ENCODE results near the gene CPA1. TPM values are rescaled to one million over a fixed set of nuclear protein-coding genes. Genes with fewer than 3 reads are reported as not detected.

The CPA1 gene
- total RNA-seq, 1 experiment from 2014 or later: not detected

DNA sequence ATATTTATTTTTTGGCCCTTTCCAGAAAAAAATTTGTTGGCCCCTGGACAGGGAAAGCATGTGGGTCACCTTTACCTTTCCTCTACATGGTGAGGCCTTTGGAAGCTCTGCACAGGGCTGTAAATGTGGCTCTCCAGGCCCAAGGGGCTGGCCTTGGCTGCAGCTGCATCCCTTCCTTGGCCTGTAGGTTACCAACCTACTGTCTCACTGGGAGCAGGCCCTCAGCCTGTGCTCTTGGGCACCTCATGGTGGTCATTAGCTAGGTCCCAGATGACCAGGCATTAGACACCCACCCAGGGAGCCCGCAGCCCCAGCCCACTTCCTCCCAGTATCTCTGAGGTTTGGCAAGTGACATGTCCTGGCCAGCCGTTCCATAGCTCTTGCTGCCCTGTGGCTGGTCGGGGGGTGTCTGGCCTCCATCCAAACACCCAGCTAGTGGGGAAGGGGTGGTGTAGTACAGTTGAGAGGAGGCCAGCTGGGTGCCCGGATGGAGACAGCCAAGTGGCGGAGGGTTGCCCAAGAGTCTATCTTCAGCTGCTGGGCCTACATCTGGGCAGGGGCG is 42.8 kb upstream of the CPA1 start:
- no peak overlapping the region for H3K27ac ChIP-seq (ENCODE audit: insufficient read length, low read depth, low read length)
- no peak overlapping the region for H4K91ac ChIP-seq (ENCODE audit: insufficient read length, low read depth, low read length)
- no peak overlapping the region for H4K8ac ChIP-seq (replicated peaks; ENCODE audit: insufficient read length, low read depth, low read length)
- H2BK120ac ChIP-seq (ENCODE audit: low read depth, low read length, poor library complexity, severe bottlenecking): no peak overlapping the region
- no peak overlapping the region for H2BK20ac ChIP-seq (ENCODE audit: low read depth, low read length, poor library complexity, severe bottlenecking)
- H3K4ac ChIP-seq (ENCODE audit: low read depth, low read length): no peak overlapping the region
- no peak overlapping the region for H3K23ac ChIP-seq (ENCODE audit: insufficient read length, low read depth, low read length)
- Mint-ChIP-seq H3K4me3 (no peak overlapping the region; a peak in 1 of 5 replicates), H3K27ac (peak overlapping the region; percentile 73 to 95 (median 92)), H3K4me1 (peaks cover 18 to 23% of the 10 kb centered on the region in 2 experiments), H3K36me3 (ENCODE audit: insufficient read depth in 1 of 3, low read depth in 3 of 3) (no peaks in the 10 kb centered on the region), H3K9me3 (no peaks in the 10 kb centered on the region), H3K27me3 (ENCODE audit: low read depth) (no peaks in the 10 kb centered on the region)
- no peak overlapping the region for H4K5ac ChIP-seq (ENCODE audit: insufficient read length, low read depth, low read length)
- no peak overlapping the region for H3K9ac ChIP-seq (ENCODE audit: extremely low read depth, insufficient read length, low read length)
- no peak overlapping the region for H3K4me2 ChIP-seq (ENCODE audit: insufficient read depth, insufficient read length, low read length)
- H2AK5ac ChIP-seq (ENCODE audit: insufficient read length, low read length): no peak overlapping the region
- no peak overlapping the region for H3K56ac ChIP-seq (ENCODE audit: insufficient read length, low read depth, low read length)
- H3K79me1 ChIP-seq (ENCODE audit: insufficient read depth, low read depth, low read length, poor library complexity, severe bottlenecking): no peaks in the 10 kb centered on the region
- no peak overlapping the region for H2BK12ac ChIP-seq (ENCODE audit: insufficient read length, low read depth, low read length)
- no peaks in the 10 kb centered on the region for H3K23me2 ChIP-seq (ENCODE audit: insufficient read length, low read depth, low read length, poor library complexity, severe bottlenecking)
- no peak overlapping the region for H3T11ph ChIP-seq (ENCODE audit: low read length)
- no peak overlapping the region for H2AFZ ChIP-seq (ENCODE audit: low read length)
- H3K9me3 ChIP-seq (ENCODE audit: control insufficient read depth, low read depth, low read length): no peaks in the 10 kb centered on the region
- H3K4me1 ChIP-seq (ENCODE audit: insufficient read depth, low read length): peaks cover 6% of the 10 kb centered on the region; the same call in 1 of the 2 replicates
- no peaks in the 10 kb centered on the region for H4K20me1 ChIP-seq (ENCODE audit: control insufficient read depth, insufficient read depth, insufficient read length)
- no peak overlapping the region for H2BK15ac ChIP-seq (ENCODE audit: low read depth, low read length)
- DNase-seq: no peak
- no peaks in the 10 kb centered on the region for H3K79me2 ChIP-seq (ENCODE audit: insufficient read depth, low read length)
- no peak overlapping the region for H3K18ac ChIP-seq (ENCODE audit: insufficient read length, low read depth, low read length)
- no peak overlapping the region; the same call in 1 of the 2 replicates for H3K14ac ChIP-seq (ENCODE audit: insufficient read depth, low read length)
- no peak overlapping the region for H2BK5ac ChIP-seq (ENCODE audit: insufficient read length, low read length)
- H3K27me3 ChIP-seq (ENCODE audit: insufficient read depth, low read length): no peaks in the 10 kb centered on the region
- WGBS (ENCODE audit: extremely low coverage, insufficient read length, low lambda C conversion rate): no CpG with 5 or more reads among the region's 6 CpGs
- TF ChIP-seq, protein P1, sequence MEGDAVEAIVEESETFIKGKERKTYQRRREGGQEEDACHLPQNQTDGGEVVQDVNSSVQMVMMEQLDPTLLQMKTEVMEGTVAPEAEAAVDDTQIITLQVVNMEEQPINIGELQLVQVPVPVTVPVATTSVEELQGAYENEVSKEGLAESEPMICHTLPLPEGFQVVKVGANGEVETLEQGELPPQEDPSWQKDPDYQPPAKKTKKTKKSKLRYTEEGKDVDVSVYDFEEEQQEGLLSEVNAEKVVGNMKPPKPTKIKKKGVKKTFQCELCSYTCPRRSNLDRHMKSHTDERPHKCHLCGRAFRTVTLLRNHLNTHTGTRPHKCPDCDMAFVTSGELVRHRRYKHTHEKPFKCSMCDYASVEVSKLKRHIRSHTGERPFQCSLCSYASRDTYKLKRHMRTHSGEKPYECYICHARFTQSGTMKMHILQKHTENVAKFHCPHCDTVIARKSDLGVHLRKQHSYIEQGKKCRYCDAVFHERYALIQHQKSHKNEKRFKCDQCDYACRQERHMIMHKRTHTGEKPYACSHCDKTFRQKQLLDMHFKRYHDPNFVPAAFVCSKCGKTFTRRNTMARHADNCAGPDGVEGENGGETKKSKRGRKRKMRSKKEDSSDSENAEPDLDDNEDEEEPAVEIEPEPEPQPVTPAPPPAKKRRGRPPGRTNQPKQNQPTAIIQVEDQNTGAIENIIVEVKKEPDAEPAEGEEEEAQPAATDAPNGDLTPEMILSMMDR (conservative IDR thresholded peaks at IDR 0.05): 0 out of 3 replicates have a peak, but pooled peaks have one; percentile 10
